Measurements from ENCODE around the gene MEIKIN. TPM values are rescaled to one million over a fixed set of nuclear protein-coding genes. Genes with fewer than 3 reads are reported as not detected.

The MEIKIN gene
- total RNA-seq, 1 experiment from 2014 or later: not detected

GRCh38 chr5:131854134-131854533 is 91.3 kb downstream of the MEIKIN start:
- DNase-seq: peak; percentile 2
- POLR2A ChIA-PET (ENCODE audit: unreplicated experiment): no interaction called here
- BruUV-seq (replicated peaks): no TSS peak

GRCh38 chr5:131848662-131849061 is 96.8 kb downstream of the MEIKIN start:
- CTCF ChIA-PET: no interaction called here
- H3K4me2 ChIP-seq (ENCODE audit: low read length): no peak overlapping the region
- H3K9me3 ChIP-seq (ENCODE audit: low read length): peaks cover 7% of the 10 kb centered on the region; the same call in 1 of the 2 replicates
- H3K36me3 ChIP-seq (ENCODE audit: low read depth, low read length): no peaks in the 10 kb centered on the region
- H4K20me1 ChIP-seq (ENCODE audit: low read length): no peaks in the 10 kb centered on the region
- no peak overlapping the region for H3K4me3 ChIP-seq (ENCODE audit: low read length)
- no TSS peak for BruUV-seq (replicated peaks)
- DNase-seq (no peak), ATAC-seq (no peak)
- H3K4me1 ChIP-seq (ENCODE audit: insufficient read depth, low read length): no peaks in the 10 kb centered on the region
- no peaks in the 10 kb centered on the region for H3K9me2 ChIP-seq (replicated peaks; ENCODE audit: low read length)
- no peaks in the 10 kb centered on the region for H3K27me3 ChIP-seq (ENCODE audit: low read length)
- TF ChIP-seq CTCF (conservative IDR thresholded peaks at IDR 0.05; ENCODE audit: low read depth, low read length) (no peak), EZH2 (IDR thresholded peaks at IDR 0.05; ENCODE audit: low read length, unreplicated experiment) (no peak), EZH2phosphoT487 (IDR thresholded peaks at IDR 0.05; ENCODE audit: borderline replicate concordance, low read length) (no peak)
- no peak overlapping the region for H3K9ac ChIP-seq (ENCODE audit: low read length)
- no peak overlapping the region for H3K27ac ChIP-seq (ENCODE audit: low read length)
- intact Hi-C loops (cut with micrococcal nuclease): no loop called here
- H3K79me2 ChIP-seq (ENCODE audit: low read length): no peaks in the 10 kb centered on the region
- H3F3A ChIP-seq (ENCODE audit: low read length, unreplicated experiment): no peaks in the 10 kb centered on the region
- no peak overlapping the region for H2AFZ ChIP-seq (ENCODE audit: low read length)
- POLR2A ChIA-PET (ENCODE audit: unreplicated experiment): no interaction called here

More at GRCh38 chr5:131854134-131854533, 91.3 kb downstream of the MEIKIN start:
- TF ChIP-seq EZH2phosphoT487 (IDR thresholded peaks at IDR 0.05; ENCODE audit: borderline replicate concordance, low read length): no peak
- no peak for TF ChIP-seq EZH2 (IDR thresholded peaks at IDR 0.05; ENCODE audit: low read length, unreplicated experiment)
- no peak for TF ChIP-seq CTCF (conservative IDR thresholded peaks at IDR 0.05; ENCODE audit: low read depth, low read length)
- no peak overlapping the region for H3K9ac ChIP-seq (ENCODE audit: low read length)
- H3F3A ChIP-seq (ENCODE audit: low read length, unreplicated experiment): no peaks in the 10 kb centered on the region
- intact Hi-C loops (cut with micrococcal nuclease): no loop called here
- H3K36me3 ChIP-seq (ENCODE audit: low read depth, low read length): no peaks in the 10 kb centered on the region
- H3K27me3 ChIP-seq (ENCODE audit: low read length): no peaks in the 10 kb centered on the region
- H3K9me2 ChIP-seq (replicated peaks; ENCODE audit: low read length): no peaks in the 10 kb centered on the region
- CTCF ChIA-PET: no interaction called here
- H3K9me3 ChIP-seq (ENCODE audit: low read length): no peaks in the 10 kb centered on the region
- no peaks in the 10 kb centered on the region for H3K4me1 ChIP-seq (ENCODE audit: insufficient read depth, low read length)
- H3K27ac ChIP-seq (ENCODE audit: low read length): no peak overlapping the region
- no peak overlapping the region for H2AFZ ChIP-seq (ENCODE audit: low read length)
- no peak overlapping the region for H3K4me2 ChIP-seq (ENCODE audit: low read length)
- H4K20me1 ChIP-seq (ENCODE audit: low read length): no peaks in the 10 kb centered on the region
- H3K79me2 ChIP-seq (ENCODE audit: low read length): no peaks in the 10 kb centered on the region
- no peak for ATAC-seq
- no peak overlapping the region for H3K4me3 ChIP-seq (ENCODE audit: low read length)

GRCh38 chr5:131846536-131846935 is 98.9 kb downstream of the MEIKIN start:
- DNase-seq: no peak
- BruUV-seq (replicated peaks): no TSS peak
- Histone ChIP-seq H3K79me2 (ENCODE audit: low read length) (no peaks in the 10 kb centered on the region), H3K9me3 (ENCODE audit: low read length) (peaks cover 7% of the 10 kb centered on the region; the same call in 1 of the 2 replicates), H3K4me2 (ENCODE audit: low read length) (no peak overlapping the region), H2AFZ (ENCODE audit: low read length) (no peak overlapping the region), H3K4me1 (ENCODE audit: insufficient read depth, low read length) (no peaks in the 10 kb centered on the region), H3K27ac (ENCODE audit: low read length) (no peak overlapping the region), H3F3A (ENCODE audit: low read length, unreplicated experiment) (no peaks in the 10 kb centered on the region), H4K20me1 (ENCODE audit: low read length) (no peaks in the 10 kb centered on the region), H3K4me3 (ENCODE audit: low read length) (no peak overlapping the region), H3K27me3 (ENCODE audit: low read length) (no peaks in the 10 kb centered on the region), H3K36me3 (ENCODE audit: low read depth, low read length) (no peaks in the 10 kb centered on the region), H3K9ac (ENCODE audit: low read length) (no peak overlapping the region), H3K9me2 (replicated peaks; ENCODE audit: low read length) (no peaks in the 10 kb centered on the region)
- TF ChIP-seq EZH2 (IDR thresholded peaks at IDR 0.05; ENCODE audit: low read length, unreplicated experiment) (no peak), EZH2phosphoT487 (IDR thresholded peaks at IDR 0.05; ENCODE audit: borderline replicate concordance, low read length) (no peak), CTCF (conservative IDR thresholded peaks at IDR 0.05; ENCODE audit: low read depth, low read length) (no peak)
- CTCF ChIA-PET: no interaction called here
- POLR2A ChIA-PET (ENCODE audit: unreplicated experiment): no interaction called here
- intact Hi-C loops (cut with micrococcal nuclease): no loop called here
- no peak for ATAC-seq
